ENCODE data around the gene SHTN1.

Gene SHTN1

DNA sequence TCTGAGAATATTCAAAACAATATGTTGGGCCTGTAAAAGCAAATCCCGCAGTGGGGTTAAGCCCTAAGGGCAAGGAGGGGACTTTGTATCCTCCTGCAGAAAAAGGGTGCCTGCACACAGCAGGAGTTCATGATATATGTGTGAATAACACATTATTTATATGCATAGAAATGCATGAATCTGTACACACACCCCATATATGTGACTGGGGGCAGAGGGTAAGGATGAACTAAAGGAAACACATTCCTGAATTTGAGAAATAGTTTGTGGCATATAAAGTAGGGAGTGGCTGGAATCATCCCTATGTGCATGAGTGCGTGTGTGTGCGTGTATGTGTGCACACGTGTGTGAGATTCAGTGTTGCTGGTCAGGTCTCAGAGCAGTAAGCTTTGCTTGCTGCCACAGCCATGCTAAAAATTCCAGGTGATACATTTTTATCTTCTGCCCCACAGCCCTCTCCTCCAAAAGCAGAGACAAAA lies 136.8 kb downstream of the SHTN1 start:
- no peak for DNase-seq (ENCODE audit: low spot score)

- DNase-seq (ENCODE audit: low spot score) = no peak
Measured at GRCh38 chr10:116866987-116867595, 137.9 kb downstream of the SHTN1 start.

- no peak for DNase-seq (ENCODE audit: low spot score)
Measured at GRCh38 chr10:116866066-116866465, 138.9 kb downstream of the SHTN1 start.

- DNase-seq (ENCODE audit: low spot score) = no peak
Measured at GRCh38 chr10:116864436-116864835, 140.6 kb downstream of the SHTN1 start.

DNA sequence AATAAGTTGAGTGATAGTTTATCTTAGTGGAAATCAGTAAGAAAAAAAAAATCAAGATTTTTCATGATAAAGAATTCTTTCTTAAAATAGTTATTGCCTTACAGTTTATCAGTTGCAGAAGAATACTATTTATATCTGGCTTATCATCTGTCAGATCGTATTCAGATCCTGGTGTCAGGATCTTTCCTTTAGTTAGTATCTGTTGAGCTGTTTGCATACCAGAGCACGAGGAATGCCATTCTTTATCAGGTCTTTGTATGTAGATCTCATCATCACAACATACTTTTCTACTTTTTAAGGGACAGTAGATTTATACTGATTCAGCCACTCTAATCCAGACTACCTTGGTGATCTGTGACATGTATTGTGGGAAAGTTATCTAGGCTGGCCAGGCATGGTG lies 143.2 kb downstream of the SHTN1 start:
- DNase-seq (ENCODE audit: low spot score) = no peak

- no peak for DNase-seq (ENCODE audit: low spot score)
Measured at GRCh38 chr10:116857156-116857555, 147.8 kb downstream of the SHTN1 start.

- no peak for DNase-seq (ENCODE audit: low spot score)
Measured at GRCh38 chr10:116853701-116854100, 151.3 kb downstream of the SHTN1 start.

DNA sequence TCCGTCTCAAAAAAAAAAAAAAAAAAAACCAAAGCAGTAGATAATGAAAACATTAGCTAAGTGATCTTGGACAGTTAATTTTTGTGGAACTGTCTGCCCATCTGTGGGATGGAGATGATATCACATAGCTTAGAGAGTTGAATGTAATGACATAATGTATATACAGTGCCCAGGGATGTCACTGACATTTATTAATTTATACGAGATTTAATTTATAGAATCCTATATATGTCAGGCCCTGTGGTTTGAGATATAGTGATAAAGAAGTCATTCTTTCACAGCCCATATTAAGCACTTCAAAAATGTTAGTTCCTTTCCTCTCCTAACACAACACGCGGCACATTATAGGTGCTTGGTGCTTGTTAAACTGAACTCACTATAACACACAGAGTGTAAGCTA lies 151.7 kb downstream of the SHTN1 start:
- no peak for DNase-seq (ENCODE audit: low spot score)

GRCh38 chr10:116852246-116852645 lies 152.7 kb downstream of the SHTN1 start:
- DNase-seq (ENCODE audit: low spot score) = no peak

GRCh38 chr10:116850058-116850611 lies 154.9 kb downstream of the SHTN1 start:
- DNase-seq (ENCODE audit: low spot score) = no peak

GRCh38 chr10:116849248-116850057 lies 155.5 kb downstream of the SHTN1 start, which contains the start of gene ENO4:
Gene ENO4 (plus strand): TSS chr10:116849499. CDS start chr10:116849567, 68 bp downstream.
- no peak for DNase-seq (ENCODE audit: low spot score)

DNA sequence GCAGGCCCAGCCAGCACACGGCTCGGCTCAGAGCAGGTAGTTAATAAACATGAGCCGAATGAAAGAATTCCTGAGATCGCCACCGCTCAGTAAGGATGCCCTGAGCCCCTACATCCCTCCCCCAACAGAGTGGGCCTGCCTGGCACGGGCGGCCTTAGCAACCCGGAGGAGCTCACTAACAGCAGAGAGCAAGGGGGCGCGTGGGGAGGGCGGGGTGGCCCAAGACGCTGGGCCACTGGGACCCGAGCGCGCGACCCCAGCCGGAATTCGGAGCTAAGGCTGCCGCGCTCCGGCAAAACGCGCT lies 156.1 kb downstream of the SHTN1 start:
- DNase-seq (ENCODE audit: low spot score) = no peak

DNA sequence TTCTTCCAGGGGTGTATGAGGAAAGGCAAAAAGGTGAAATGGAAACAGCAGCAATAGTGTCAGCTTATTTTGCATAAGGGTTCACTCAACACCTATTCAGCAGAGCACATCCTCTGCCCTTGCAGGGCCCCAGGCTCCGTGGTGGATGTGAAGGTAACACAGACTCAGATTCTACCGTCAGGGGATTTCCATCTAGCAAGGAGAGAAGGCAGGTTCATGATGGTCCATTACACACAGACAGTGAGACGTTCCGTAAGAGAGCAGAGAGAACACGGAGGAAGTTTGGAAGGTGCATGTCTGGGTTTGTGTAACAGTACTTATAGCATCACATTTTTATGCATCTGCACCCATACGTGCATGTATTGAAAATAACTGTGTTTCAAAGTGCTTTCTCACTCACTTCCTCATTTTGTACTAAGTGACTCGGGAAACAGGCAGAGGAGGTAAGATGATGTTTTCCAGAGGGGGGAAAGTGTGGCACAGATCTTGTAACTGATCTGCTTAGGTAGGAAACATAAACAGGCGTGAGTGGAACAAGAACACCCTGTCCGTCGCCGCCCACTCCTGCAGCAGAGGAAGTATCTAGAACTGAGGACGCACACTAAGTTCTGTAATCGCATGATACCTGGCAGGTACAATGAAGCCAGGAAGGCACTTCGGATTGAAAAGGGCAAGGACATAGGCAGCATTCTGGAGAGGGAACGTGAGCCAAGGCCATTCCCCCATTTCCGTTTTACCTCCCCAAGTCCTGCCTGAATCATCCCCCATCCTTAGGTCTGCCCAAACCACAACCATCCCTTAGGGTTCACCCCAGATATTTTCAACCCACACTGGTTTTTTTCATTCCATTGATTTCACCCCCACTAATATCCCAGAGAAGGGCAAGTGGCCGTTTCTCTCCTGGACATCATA lies 156.7 kb downstream of the SHTN1 start:
- DNase-seq (ENCODE audit: low spot score) = no peak

DNA sequence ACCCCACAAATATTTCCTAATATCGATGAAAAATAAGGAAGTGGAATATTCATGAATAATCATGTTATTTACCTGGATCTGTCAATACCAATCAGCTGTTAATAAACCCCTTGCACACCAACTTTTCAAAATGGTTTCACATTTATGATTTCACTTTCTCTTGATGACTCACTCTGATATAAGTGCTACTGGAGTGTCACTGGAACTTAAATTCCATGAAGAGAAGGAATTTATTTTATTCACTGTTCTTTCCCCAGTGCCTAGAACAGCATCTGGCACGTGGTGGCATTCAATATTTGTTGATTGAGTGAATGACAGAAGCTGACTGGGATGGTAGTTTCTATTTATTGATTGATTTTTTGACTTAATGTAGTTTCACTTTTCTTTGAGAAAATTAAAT lies 159.2 kb downstream of the SHTN1 start:
- no peak for DNase-seq (ENCODE audit: low spot score)

DNA sequence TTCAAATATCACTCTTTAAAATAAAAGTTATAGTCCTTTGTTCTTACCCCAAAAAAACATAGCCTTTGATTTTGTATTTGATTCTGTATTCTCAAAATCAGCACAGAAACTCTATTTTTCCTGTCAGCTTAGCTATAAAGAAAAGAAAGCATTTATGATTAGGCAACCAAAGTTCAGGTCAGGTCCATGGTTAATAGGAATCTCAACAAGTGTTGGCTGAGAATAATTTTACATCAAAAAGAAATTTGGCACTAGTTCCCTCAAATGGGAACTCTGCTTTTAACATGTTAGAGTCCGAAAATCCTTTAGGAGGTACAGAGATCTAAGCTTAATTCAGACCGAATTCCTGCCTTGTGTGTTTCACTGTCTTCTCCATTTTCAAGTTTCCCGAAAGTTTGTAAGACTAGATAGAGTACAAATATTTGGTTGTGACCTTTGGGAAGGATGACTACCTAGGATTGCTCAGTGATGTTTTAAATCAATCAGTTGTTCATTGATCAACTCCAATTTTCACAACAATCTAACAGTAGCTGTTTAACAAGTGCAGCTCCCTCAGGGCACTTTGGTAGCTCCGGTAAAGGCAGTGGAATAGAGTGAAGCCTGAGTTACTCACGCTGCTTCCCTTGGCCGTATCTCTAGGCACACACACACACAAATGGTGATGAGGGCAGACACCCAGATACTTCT lies 164.5 kb downstream of the SHTN1 start:
- no peak for DNase-seq (ENCODE audit: low spot score)

- no peak for DNase-seq (ENCODE audit: low spot score)
Measured at GRCh38 chr10:116838143-116838725, 166.8 kb downstream of the SHTN1 start.

DNA sequence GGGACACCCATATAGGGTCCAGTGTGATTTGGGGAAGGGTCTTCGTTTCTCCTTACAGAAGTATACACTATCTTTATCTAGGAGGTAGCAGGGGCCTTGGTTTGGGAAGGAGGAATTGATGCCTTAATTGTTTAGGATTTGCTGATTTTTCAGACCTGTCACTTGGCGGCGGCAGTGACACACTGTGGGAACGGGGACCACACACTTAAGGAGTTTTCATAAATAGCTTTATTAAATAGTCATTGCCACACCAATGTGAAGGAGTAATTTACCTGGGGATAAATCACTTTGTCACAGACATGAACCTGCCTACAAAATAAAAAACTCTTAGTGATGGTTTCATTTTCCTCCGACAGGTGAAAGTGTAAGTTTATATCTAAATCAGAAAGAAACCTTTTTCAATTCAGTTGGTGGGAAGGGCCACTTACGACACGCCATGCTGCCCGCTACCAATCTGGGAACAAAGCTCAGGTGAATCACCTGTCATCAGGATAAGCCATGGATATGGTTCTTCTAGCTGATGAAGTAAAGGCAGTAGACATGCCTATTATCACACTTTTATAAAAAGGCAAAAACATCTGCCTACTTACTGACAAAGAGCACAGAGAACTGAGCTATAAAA lies 168.0 kb downstream of the SHTN1 start:
- DNase-seq (ENCODE audit: low spot score) = no peak

- DNase-seq (ENCODE audit: low spot score) = no peak
Measured at GRCh38 chr10:116836083-116836482, 168.9 kb downstream of the SHTN1 start.

GRCh38 chr10:116835658-116836057 lies 169.3 kb downstream of the SHTN1 start:
- no peak for DNase-seq (ENCODE audit: low spot score)

DNA sequence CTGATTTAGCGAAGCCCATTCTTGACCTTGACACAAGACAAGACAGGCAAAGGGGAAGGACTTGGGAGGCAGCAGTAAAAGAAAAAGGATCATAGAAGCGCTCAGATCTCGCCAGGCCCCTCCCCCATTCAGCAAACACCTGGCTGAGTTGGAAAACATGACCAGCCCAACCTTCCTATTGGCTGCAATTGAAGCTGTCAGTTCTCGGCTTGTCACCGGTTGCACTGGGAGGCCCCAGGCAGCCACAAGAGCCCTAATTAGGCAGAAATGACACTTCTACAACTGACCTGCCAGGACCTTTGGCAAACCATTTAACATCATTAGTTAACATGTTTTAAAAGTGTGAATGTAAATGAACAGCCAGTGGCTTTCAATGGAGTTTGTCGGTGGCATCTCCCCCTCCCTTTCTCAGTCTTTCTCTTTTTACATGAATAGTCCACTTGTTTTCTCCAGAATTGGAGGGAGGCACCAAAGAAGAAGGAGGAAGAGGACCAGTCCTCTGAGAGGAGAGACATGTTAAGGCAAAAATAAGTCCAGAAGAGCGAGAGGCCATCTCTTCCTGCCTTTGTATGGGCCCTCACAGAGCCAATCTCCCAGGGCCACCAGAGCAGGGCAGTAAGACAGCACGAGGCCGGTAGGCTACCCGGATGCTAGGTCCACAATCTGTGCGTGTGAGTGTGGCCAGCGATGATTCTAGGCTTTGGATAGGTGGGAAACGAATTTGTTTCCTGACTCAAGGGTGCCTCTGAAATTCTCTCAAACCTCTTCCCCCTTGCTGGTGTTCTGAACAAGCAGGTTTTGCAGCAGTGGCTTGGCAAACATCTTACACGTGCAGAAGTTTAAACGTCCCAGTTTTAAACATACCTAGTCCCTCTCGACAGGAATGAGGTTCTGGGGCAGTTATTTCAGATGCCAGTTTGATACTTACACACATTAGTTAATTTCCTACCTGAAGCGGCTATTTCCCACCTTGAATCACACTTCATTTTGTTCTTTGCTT lies 170.7 kb downstream of the SHTN1 start:
- no peak for DNase-seq (ENCODE audit: low spot score)

Data from COLO829 (cell line).